OCI-M1 (cell line): ENCODE measurements around the gene TBC1D22A.

ENCODE experiments used
- DNase-seq: peaks from one replicate; lab custom pipeline; 2025; lab: John Stamatoyannopoulos, UW

Gene TBC1D22A

DNA sequence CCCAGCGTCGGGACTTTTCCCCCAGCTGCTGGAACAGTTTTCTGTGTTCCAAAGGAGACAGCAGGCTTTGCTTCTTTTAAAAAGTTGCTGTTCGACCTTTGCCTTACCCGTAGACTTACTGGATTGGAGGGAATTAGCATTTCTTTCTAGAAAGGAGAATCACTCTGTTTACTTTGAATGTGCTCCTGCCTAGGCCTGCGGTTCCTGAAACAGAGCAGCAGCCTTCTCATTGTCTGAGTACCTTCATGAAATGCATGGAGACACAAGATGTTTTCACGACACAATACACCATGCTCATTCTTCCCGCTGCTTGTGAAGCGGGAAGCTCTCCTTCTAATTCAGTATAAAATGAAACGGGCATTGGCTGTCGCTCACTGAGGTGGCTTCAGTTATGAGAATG, 196.2 kb downstream of the TBC1D22A start:
- no peak for DNase-seq

GRCh38 chr22:46959369-46959768, 196.9 kb downstream of the TBC1D22A start:
- DNase-seq = no peak

GRCh38 chr22:46961591-46962295, 199.3 kb downstream of the TBC1D22A start:
- DNase-seq = no peak

DNA sequence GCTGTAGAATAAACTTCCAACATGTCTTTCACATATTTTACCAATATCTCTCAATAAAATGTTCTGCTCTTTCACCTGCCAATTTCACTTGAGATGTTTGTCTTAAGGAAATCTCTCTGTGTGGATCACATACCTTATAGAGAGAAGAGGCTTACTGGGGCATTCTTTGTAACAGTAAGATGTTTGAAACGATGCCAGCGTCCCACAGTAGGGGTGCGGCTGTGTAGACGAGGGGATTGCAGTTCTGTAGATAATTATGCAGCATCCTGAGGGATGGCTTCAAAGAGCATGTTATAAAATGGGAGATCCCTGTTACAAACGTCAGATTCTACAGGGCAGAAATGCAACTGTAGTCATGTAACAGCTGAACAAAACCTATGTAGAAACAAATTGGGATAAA, 200.0 kb downstream of the TBC1D22A start:
- DNase-seq = no peak

- DNase-seq = no peak
Observed at GRCh38 chr22:46963672-46964545, 201.5 kb downstream of the TBC1D22A start.

GRCh38 chr22:46964773-46965550, 202.5 kb downstream of the TBC1D22A start:
- no peak for DNase-seq

DNA sequence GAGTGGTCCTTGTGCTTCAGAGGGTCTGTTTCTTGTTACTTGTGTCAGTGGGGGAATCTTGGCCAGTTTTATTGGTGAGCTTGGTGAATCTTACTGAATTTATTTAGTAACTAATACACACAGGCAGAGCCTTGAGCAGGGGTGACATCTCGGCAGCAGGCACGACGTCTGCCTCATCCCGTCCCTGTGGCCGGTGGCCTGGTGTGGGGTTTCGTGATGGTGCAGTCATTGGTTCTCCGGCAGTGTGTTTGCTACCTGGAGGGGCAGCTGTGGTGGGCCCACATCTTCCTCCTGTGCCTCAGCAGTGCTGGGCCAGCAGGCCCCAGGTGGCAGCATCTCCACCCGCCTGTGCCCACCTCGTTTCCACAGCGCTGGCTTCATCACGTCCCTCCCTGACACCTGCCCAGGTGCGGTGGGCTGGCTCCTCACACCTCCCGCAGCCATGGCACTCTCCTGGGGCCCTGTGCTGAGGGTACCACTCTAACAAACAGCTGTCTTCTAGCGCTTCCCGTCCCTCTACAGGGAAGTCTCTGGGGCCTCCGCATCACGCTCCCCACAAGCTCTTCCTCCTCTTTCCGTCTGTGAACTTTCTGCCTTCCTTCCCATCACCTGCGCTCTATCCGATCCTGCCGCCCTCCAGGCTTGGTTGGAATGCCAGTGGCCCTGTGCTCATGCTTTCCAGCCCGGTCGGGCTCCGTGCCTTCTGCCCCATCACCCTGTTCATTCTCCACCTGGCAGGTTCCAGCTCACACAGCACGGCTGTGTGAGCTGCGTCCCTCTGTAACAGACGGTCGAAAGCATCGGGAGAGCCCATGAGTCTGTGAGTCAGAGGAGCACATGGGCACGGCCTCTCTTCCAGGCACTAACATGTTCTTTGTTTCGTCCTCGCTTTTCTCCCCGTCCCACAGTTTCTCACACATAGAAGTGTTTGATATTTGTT, 203.4 kb downstream of the TBC1D22A start:
- DNase-seq = no peak

GRCh38 chr22:46966495-46966845, 204.0 kb downstream of the TBC1D22A start:
- no peak for DNase-seq

DNA sequence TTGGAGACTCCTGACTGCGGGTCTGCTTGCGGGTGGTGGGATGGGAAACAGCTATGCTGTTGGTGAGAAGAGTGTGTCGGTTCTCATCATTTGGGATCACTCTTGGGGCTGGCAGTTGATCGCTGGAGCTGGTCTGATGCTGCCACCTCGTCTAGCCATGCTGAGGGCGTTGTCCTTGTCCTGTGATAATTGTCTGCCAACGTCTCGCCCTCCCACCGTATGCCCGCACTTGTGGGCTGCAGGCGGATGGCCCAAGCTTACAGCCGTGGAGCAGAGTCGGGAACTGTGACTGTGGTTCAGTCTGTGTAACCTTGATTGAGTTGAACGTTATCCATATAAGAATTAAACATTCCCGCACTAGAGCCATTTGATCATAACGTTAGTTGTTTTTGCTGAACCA, 204.4 kb downstream of the TBC1D22A start:
- DNase-seq = no peak

DNA sequence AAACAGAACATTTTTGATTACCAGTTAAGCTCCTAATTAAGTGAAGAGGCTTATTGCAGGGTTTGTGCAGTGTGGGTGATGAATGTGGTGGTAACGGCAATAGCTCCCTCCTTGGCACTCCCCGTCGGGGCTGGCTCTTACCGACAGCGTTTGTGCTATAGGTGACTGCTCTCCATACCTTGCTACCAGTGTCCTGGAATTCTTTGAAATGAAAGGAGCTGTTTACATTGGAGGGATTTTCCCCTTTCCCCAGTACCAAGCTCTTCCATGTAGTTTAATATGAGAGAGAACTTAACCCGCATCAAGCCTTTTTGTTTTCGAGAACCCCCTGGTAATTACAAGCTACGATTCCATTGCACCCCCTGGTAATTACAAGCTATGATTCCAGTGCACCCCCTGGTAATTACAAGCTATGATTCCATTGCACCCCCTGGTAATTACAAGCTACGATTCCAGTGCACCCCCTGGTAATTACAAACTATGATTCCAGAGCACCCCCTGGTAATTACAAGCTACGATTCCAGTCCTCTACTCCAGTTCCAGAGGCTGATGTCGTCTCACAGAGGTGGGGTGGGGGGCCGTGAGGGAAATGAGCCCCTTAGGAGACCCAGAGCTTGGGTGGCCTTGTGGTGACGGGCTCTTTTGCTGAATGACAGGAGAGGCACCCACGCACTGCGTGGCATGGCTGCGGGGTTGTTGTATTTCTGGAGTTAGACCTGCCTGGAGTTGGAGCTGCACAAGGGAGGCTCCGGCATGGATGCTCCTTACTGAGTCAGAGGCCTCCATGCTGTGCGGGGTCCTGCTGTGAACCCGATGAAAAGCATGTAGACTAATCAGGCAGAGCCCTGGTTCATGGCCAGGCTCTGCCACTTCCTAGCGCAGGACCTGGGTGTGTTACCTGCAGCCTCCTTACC, 205.3 kb downstream of the TBC1D22A start:
- no peak for DNase-seq

- DNase-seq = no peak
Observed at GRCh38 chr22:46968359-46968740, 205.9 kb downstream of the TBC1D22A start.

DNA sequence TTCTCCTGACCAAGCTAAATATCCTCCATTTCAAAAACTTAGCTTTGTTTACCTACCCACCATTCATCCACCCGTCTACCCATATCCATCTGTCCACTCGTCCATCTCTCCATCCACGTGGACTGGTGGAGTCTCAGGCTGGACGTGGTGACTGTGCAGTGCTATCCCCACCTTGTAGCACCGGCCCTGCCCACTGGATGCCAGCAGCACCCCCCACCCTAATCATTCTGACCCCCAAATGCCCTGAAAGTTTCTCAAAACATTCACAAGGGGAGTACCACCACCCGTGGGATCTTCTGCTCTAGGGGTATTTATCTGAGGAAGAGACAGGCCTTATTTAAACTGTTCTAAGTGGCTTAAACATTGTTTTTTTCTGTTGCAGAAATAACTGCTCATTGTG, 206.4 kb downstream of the TBC1D22A start:
- no peak for DNase-seq

DNA sequence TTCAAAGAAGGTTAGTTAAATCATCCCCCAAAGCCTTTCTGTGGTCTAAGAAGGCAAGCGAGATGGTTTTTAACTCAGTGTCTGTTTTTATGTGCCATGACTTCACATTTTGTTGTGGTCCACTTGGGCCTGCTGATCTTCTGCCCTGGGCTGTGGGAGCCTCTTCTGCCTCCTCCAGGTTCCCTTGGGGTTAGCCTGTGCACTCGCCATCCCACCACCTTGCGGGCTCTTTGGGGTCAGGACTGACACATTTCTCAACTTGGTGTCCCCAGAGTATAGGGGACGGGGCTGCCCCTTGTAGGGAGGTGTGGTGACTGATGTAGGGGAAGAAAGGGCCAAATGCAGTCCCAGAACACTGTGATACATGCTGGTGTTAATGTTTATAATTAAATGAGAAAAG, 207.0 kb downstream of the TBC1D22A start:
- no peak for DNase-seq

DNA sequence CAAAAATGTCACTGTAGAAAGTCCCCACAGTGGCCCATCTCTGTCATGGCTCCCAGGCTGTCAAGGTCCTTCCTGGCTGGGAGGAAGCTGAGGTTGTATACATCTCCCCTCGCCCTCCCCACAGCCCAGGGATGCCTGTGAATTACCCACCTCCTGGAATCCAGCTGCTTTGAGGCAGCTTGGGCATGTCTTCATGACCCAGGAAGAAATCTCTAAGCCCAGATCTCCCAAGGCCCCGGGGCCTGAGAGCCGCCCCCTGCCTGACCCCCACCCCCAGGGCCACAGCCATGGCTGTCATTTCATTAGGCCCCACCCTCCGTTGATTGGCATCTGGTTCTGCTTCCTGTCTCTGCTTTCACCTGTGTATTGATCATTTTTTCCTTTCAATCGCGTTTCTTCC, 207.5 kb downstream of the TBC1D22A start:
- DNase-seq = no peak

DNA sequence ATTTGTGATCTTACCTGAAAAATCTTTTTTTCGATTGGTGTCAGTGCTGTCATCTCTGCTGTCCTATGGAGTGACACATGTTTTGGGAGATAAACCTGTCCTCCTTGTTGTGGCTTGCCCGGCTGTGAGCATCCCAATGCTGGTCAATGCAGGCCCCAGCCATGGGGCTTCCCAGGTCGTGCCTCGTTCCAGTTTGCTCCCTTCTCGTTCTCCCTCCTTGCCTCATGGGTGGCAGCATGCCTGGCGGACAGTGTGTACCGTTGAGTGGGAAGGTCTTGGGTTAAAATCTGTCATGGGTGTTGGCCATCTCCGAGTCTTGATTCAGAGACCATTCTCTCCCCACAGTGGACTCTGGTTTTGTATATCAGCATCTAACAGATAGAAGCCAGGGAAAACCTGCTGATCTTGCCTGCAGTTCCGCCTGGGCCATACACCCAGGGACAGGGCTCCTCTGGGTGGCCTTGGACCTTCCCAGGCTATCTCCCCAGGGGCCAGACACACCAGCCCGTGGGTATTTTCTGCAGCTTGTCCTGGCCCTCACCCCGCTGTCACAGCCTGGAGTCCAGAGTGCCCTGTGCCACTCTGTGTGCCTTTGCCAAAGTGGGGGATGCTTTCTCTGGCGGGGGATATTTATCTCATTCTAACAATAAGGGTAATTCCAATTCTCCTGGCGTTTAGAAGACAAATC, 208.1 kb downstream of the TBC1D22A start:
- no peak for DNase-seq

- no peak for DNase-seq
Observed at GRCh38 chr22:46971099-46971763, 208.8 kb downstream of the TBC1D22A start.

DNA sequence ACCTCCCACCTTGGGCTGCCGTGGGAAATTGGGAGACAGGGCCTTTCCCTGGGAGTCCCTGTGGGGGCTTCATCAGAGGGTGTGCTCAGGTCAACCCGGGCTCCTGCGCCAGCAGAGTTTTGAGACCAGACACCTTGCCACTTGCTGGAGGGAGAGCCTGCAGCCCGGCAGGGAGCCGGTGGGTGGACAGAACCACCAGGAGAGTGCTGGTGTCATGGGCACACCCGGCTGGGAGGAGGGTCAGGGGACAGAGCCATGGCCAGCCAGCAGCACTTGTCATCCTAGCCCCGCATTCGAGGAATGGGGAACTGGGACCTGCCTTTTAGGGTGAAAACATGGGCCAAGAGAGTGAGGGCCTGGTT, 209.3 kb downstream of the TBC1D22A start:
- DNase-seq = no peak

DNA sequence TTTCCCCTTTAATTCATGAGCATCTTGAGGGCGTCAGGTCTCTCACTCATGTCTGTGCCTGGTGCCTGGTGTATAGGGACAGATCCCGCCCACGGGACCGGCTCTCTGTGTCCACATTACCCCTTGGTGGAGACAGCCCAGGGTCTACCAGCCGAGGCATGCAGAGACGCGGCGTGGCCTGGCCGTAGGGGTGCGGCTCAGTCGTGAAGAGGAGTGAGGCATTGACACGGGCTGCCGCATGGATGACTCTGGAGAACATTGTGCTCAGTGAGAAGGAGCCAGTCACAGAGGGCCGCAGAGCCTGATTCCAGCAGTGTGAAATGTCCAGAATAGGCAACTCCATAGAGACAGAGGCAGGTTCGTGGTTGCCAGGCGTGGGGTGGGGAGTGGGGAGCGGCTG, 209.8 kb downstream of the TBC1D22A start:
- no peak for DNase-seq
